Right ventricle myocardium inferior (tissue), 1 donor: ENCODE results near the gene TOMM40L. TPM values are rescaled to one million over a fixed set of nuclear protein-coding genes. Genes with fewer than 3 reads are reported as not detected.

Source experiments
- ATAC-seq: fragments of 200-7000 bp; cut with Tn5 transposase; one replicate; pipeline ENCODE4 v1.9.1; 2020; ENCODE audit warnings: mild to moderate bottlenecking, moderate library complexity
- DNase-seq: peaks from one replicate; pipeline ENCODE4 v3.0.0; 2021; ENCODE audit errors: missing footprints
- intact Hi-C: fragments of 100-400 bp; cut with DNase I; formaldehyde crosslinking; loops from one replicate; pipeline ENCODE4 v1.11.0; 2022
- long read RNA-seq: library from polyadenylated mRNA; unstranded; transcript quantifications from one replicate; pipeline ENCODE4 v2.0.0, GENCODE V29; 2021
- total RNA-seq: library from RNA; stranded (reverse); fragmentation: NEBNext Ultra II Directional; extraction: Animal tissue kit (Norgen Biotek cat#: 25700); gene quantifications from one replicate; pipeline ENCODE4 v1.2.1, GENCODE V29; 2021
- donor health status: DM: no; HTN: yes; CAD: no; lungs with severe emphysema.

TOMM40L gene
- total RNA-seq = 39.1 TPM
- long read RNA-seq, transcript TOMM40L-202 (10 exons, 2,708 nt) = major isoform, 21 of 37 reads
- long read RNA-seq, partial matches to known transcripts = 2 of 37 reads
- long read RNA-seq, other reads (novel, unspliced or antisense) = 12 of 37 reads

- intact Hi-C loops = loop anchor here (2.0 to 5.0 kb wide), 4 partner anchors 15 to 157 kb away; partner anchors contain the start of genes CFAP126 and SDHC
- peak; percentile 97 for ATAC-seq
- DNase-seq = peak; percentile 93
These were observed at the start of gene TOMM40L for GRCh38 chr1:161225534-161226319. Gene TOMM40L (plus strand): TSS chr1:161226060. CDS start chr1:161226490, 430 bp downstream.

GRCh38 chr1:161176468-161177111 lies 49.3 kb upstream of the TOMM40L start:
- DNase-seq = no peak
- peak; percentile 0 for ATAC-seq
- intact Hi-C loops = no loop called here

- DNase-seq (peak; percentile 96), ATAC-seq (peak; percentile 93)
- intact Hi-C loops = no loop called here
These were observed 48.5 kb upstream of the TOMM40L start, which contains the start of gene B4GALT3 for GRCh38 chr1:161177112-161177935. Gene B4GALT3 (minus strand): TSS chr1:161177507. CDS start chr1:161176060, 1,447 bp downstream.

- ATAC-seq = no peak
- DNase-seq = no peak
These were observed 48.0 kb upstream of the TOMM40L start for GRCh38 chr1:161177936-161178244.

DNA sequence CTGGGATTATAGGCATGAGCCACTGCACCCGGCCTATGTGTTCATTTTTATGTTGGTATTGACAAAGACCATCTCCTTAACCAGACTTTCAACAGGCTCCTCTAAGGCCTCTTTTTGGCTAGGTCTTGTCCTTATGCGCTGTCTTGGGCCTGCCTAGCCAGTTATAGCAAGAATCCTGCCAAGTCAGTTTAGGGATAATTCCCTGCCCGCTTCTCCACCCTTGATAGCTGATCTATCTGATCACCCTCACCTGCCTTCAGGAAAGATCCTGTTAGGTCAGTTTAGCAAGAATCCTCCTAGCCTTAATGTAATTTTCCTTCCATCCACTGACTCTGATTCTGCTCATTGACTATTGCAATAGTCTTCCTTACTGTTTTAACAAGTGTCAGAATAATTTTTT lies 46.2 kb upstream of the TOMM40L start:
- ATAC-seq = no peak
- intact Hi-C loops = no loop called here
- no peak for DNase-seq

More at GRCh38 chr1:161177936-161178244, 48.0 kb upstream of the TOMM40L start:
- intact Hi-C loops = no loop called here

- ATAC-seq (no peak), DNase-seq (no peak)
- intact Hi-C loops = no loop called here
These were observed 45.2 kb upstream of the TOMM40L start for GRCh38 chr1:161180639-161181038.

GRCh38 chr1:161182214-161182613 lies 43.6 kb upstream of the TOMM40L start:
- ATAC-seq = no peak
- intact Hi-C loops = no loop called here
- DNase-seq = no peak

- DNase-seq = peak; percentile 85
- intact Hi-C loops = no loop called here
- peak; percentile 72 for ATAC-seq
These were observed 40.6 kb upstream of the TOMM40L start for GRCh38 chr1:161185282-161185682.

DNA sequence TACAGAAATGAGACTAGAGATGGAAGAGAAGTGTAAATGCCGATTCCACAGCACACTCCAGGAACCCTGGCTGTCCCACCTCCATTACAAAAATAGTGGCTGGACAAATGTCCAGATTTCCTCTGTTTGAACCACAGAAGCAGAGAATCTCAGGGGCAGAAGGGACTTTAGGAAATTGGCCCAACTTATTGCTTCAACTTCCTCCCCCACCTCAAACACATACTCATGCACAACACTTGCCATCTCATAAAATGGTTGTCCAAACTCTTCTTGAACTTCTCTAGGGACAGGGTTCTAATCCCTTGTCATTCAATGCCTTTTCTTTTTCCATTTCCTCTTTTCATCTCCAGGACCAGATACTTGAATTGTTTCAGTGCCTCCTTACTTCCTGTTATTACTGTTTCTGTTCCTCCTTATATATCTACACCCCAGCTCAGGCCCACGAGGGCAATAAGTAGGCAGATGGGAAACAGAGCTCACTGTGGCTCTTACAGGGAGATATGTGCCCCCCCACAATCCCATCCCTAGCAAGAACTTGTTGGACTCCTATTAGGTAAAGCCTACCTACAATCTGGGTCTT lies 40.0 kb upstream of the TOMM40L start:
- intact Hi-C loops = no loop called here
- DNase-seq (no peak), ATAC-seq (peak; percentile 33)

GRCh38 chr1:161187311-161187710 lies 38.5 kb upstream of the TOMM40L start:
- ATAC-seq (no peak), DNase-seq (no peak)
- intact Hi-C loops = no loop called here

DNA sequence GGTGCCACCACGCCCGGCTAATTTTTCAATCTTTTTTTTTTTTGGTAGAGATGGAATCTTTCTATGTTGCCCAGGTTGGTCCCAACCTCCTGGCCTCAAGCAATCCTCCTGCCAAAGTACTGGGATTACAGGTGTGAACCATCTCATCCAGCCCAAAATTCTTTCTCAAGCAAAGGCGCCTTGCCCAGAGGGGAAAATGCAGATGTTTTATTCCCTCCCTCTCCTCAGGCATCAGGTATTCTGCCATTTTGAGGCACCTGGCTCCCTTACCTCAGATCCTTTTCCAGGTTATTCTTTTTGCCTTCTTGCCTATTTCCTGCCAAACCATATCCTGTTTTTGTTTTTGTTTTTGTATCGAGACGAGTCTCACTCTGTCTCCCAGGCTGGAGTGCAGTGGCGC lies 37.5 kb upstream of the TOMM40L start:
- intact Hi-C loops = no loop called here
- DNase-seq = no peak
- ATAC-seq = no peak

DNA sequence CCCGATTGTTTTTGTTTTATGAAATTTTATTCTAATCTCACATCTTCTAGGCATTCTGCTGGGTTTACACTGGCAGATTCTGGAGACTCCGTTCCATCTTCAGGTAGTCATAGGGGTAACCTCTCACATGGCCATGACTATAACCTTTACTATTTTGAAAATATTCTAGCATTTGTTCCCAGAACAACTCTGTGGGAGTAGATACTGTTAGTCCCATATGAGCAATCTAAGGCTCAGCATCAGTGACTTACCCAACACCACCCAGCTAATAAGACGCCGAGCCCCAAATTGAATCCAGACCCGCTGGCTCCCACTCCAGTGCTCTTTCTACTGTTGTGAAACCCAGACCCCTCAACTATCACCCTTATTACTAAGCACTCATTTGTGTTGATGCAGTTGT lies 36.8 kb upstream of the TOMM40L start:
- DNase-seq (no peak), ATAC-seq (no peak)
- intact Hi-C loops = no loop called here

DNA sequence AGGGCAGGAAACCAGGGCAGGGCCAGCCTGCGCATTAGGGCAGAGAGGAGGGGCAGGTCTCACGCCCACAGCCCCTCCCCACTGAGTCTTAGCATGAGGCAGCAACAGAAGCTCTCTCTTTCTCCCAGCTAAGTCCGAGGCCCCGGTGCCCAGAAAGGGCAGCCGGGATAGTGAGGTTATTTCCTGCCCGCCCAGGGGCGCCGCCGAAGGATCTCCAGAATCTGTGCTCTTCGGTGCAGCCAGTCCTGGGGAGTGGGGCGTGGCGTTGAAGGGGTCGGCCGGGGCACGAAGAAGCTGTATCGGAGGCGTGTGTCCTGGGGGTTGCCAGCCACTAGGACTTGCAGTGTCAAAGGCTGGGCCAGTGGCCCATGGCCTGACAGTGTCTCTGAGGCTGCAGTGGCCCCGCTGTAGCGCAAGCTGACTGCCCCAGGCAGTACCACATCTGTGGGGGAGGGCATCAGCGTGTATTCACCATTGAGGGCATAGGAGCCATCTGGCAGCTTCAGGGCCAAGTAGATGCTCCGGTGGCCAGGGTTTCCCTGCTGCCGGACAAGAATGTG lies 34.8 kb upstream of the TOMM40L start:
- intact Hi-C loops = no loop called here
- DNase-seq = no peak
- ATAC-seq = no peak

DNA sequence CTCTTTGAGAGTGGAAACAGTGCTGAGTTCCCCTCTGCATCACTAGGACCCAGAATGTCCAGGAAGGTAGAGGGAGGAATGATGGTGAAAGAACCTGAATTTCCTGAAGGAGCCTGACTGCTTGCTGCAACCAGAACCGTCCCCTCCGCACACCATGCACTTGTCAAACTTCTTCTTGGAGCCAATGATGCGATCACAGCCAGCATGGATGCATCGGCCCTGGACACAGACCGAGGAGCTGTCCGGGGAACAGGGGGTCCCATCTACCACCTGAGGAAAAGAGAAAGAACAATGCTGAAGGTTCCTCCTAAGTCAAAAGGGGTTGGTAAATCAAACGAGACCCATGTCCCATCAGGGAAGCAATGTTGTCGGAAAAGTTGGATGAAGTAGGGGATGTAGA lies 33.9 kb upstream of the TOMM40L start:
- intact Hi-C loops = no loop called here

DNA sequence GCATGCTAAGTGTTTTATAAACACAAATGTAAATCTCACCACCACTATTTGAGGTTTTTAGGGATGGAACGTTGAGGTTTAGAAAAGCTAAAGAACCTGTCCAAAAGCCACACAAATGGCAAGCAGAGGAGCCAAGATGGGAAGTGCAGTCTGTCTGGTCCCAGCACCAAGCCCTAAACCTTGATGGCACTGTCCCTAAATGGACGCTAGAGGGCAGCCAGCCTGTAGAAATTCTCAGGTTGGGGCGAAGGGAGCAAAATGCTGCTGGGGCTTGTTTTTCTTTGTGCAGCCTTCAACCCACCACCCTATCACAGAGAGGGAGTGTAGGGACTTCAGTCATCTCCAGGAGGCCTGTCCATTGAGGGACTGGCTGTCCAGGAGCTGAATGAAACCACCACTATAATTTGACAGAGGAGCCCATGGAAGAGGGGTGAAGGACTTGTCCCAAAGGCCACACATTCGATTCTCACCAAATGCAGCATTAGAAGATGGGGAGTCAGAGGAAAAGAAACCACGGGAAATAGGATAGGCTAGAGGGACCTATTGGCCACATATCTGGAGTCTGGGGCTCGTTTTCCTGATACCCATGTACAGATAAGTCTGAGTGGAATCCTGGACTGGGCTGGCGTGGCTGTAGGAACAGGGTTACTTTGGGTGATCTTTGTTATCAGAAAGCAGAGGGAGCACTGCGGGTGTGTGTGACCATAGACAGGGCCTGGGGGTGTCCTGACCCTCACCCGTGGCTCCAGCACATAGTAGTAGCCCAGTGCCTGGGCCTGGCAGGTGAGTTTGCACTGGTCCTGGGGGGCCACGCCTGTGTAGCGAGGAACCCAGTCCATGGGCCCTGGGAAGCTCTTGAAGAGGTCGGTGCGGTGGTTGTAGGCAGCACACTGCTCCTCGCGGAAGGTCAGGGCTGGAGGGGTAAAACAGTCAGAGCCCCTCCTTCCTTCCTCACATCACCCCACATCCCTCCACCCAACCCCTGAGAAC lies 33.1 kb upstream of the TOMM40L start:
- ATAC-seq (peak; percentile 40), DNase-seq (no peak)
- intact Hi-C loops = no loop called here

More for the DNA sequence above, 33.9 kb upstream of the TOMM40L start:
- DNase-seq (no peak), ATAC-seq (no peak)

GRCh38 chr1:161193561-161194235 lies 32.2 kb upstream of the TOMM40L start:
- intact Hi-C loops = no loop called here
- no peak for ATAC-seq
- peak; percentile 71 for DNase-seq

GRCh38 chr1:161195171-161195570 lies 30.7 kb upstream of the TOMM40L start:
- ATAC-seq (no peak), DNase-seq (no peak)
- intact Hi-C loops = no loop called here
